ENCODE results near the gene NUDC.

NUDC gene

GRCh38 chr1:26949266-26949925 is 27.9 kb downstream of the NUDC start:
- no peak overlapping the region for H3K9ac ChIP-seq (ENCODE audit: low read length)
- no peak overlapping the region for H3K4me2 ChIP-seq (ENCODE audit: low read length)
- H4K8ac ChIP-seq (ENCODE audit: low read depth, low read length) = no peak overlapping the region
- no peak overlapping the region for H2AK5ac ChIP-seq (ENCODE audit: low read length)
- no peaks in the 10 kb centered on the region for H3K27me3 ChIP-seq (ENCODE audit: insufficient read depth, low read length, poor library complexity)
- H4K5ac ChIP-seq (ENCODE audit: low read length) = no peak overlapping the region
- H3K79me2 ChIP-seq (ENCODE audit: control insufficient read depth, insufficient read depth, low read length) = no peaks in the 10 kb centered on the region
- no peak overlapping the region for H2BK120ac ChIP-seq (ENCODE audit: low read depth, low read length)
- peaks cover 8% of the 10 kb centered on the region for H3K36me3 ChIP-seq (ENCODE audit: control insufficient read depth, insufficient read depth, low read length)
- no peak overlapping the region for H2BK15ac ChIP-seq (replicated peaks; ENCODE audit: low read depth)
- no peak overlapping the region for H2BK5ac ChIP-seq (ENCODE audit: low read length)
- H3K27ac ChIP-seq (ENCODE audit: low read depth, low read length) = no peak overlapping the region
- H3K18ac ChIP-seq (ENCODE audit: low read length) = no peak overlapping the region
- no peak overlapping the region for H3K4me3 ChIP-seq (ENCODE audit: low read length)
- no peak overlapping the region for H3K56ac ChIP-seq (ENCODE audit: low read length)
- no CpG with 5 or more reads among the region's 1 CpG for WGBS (ENCODE audit: extremely low coverage, insufficient coverage, low lambda C conversion rate)
- DNase-seq = no peak
- H3K4ac ChIP-seq (ENCODE audit: low read depth, low read length) = no peak overlapping the region
- no peak overlapping the region for H3K23ac ChIP-seq (ENCODE audit: low read length)
- no peaks in the 10 kb centered on the region for H3K4me1 ChIP-seq (ENCODE audit: control insufficient read depth, low read depth, low read length)
- no peaks in the 10 kb centered on the region for H3K79me1 ChIP-seq (ENCODE audit: low read length)

- Histone ChIP-seq H3K27ac (ENCODE audit: low read depth, low read length) (no peak overlapping the region), H3K4me2 (ENCODE audit: low read length) (no peak overlapping the region), H3K4me3 (ENCODE audit: low read length) (no peak overlapping the region), H3K79me1 (ENCODE audit: low read length) (no peaks in the 10 kb centered on the region), H2BK120ac (ENCODE audit: low read depth, low read length) (no peak overlapping the region), H3K36me3 (ENCODE audit: control insufficient read depth, insufficient read depth, low read length) (peaks cover 8% of the 10 kb centered on the region), H3K79me2 (ENCODE audit: control insufficient read depth, insufficient read depth, low read length) (no peaks in the 10 kb centered on the region), H4K5ac (ENCODE audit: low read length) (no peak overlapping the region), H3K4ac (ENCODE audit: low read depth, low read length) (no peak overlapping the region), H3K56ac (ENCODE audit: low read length) (no peak overlapping the region), H3K9ac (ENCODE audit: low read length) (no peak overlapping the region), H4K8ac (ENCODE audit: low read depth, low read length) (no peak overlapping the region), H3K23ac (ENCODE audit: low read length) (no peak overlapping the region), H2AK5ac (ENCODE audit: low read length) (no peak overlapping the region), H2BK5ac (ENCODE audit: low read length) (no peak overlapping the region), H3K27me3 (ENCODE audit: insufficient read depth, low read length, poor library complexity) (no peaks in the 10 kb centered on the region), H2BK15ac (replicated peaks; ENCODE audit: low read depth) (no peak overlapping the region), H3K18ac (ENCODE audit: low read length) (no peak overlapping the region), H3K4me1 (ENCODE audit: control insufficient read depth, low read depth, low read length) (no peaks in the 10 kb centered on the region)
- DNase-seq = no peak
- no CpG with 5 or more reads among the region's 3 CpGs for WGBS (ENCODE audit: extremely low coverage, insufficient coverage, low lambda C conversion rate)
These were observed 28.4 kb downstream of the NUDC start for GRCh38 chr1:26949926-26950319.

GRCh38 chr1:26950602-26951001 is 29.1 kb downstream of the NUDC start:
- Histone ChIP-seq H3K9ac (ENCODE audit: low read length) (no peak overlapping the region), H3K23ac (ENCODE audit: low read length) (no peak overlapping the region), H3K4me3 (ENCODE audit: low read length) (no peak overlapping the region), H4K8ac (ENCODE audit: low read depth, low read length) (no peak overlapping the region), H3K36me3 (ENCODE audit: control insufficient read depth, insufficient read depth, low read length) (peaks cover 7% of the 10 kb centered on the region), H3K27ac (ENCODE audit: low read depth, low read length) (no peak overlapping the region), H3K56ac (ENCODE audit: low read length) (no peak overlapping the region), H3K18ac (ENCODE audit: low read length) (no peak overlapping the region), H2BK120ac (ENCODE audit: low read depth, low read length) (no peak overlapping the region), H2BK15ac (replicated peaks; ENCODE audit: low read depth) (no peak overlapping the region), H3K79me1 (ENCODE audit: low read length) (no peaks in the 10 kb centered on the region), H3K27me3 (ENCODE audit: insufficient read depth, low read length, poor library complexity) (no peaks in the 10 kb centered on the region), H2BK5ac (ENCODE audit: low read length) (no peak overlapping the region), H4K5ac (ENCODE audit: low read length) (no peak overlapping the region), H3K79me2 (ENCODE audit: control insufficient read depth, insufficient read depth, low read length) (no peaks in the 10 kb centered on the region), H2AK5ac (ENCODE audit: low read length) (no peak overlapping the region), H3K4me2 (ENCODE audit: low read length) (no peak overlapping the region), H3K4ac (ENCODE audit: low read depth, low read length) (no peak overlapping the region), H3K4me1 (ENCODE audit: control insufficient read depth, low read depth, low read length) (no peaks in the 10 kb centered on the region)
- DNase-seq = no peak
- no CpG with 5 or more reads among the region's 8 CpGs for WGBS (ENCODE audit: extremely low coverage, insufficient coverage, low lambda C conversion rate)

- WGBS (ENCODE audit: extremely low coverage, insufficient coverage, low lambda C conversion rate) = no CpG with 5 or more reads among the region's 14 CpGs
- H4K5ac ChIP-seq (ENCODE audit: low read length) = no peak overlapping the region
- no peaks in the 10 kb centered on the region for H3K4me1 ChIP-seq (ENCODE audit: control insufficient read depth, low read depth, low read length)
- no peaks in the 10 kb centered on the region for H3K79me2 ChIP-seq (ENCODE audit: control insufficient read depth, insufficient read depth, low read length)
- no peak overlapping the region for H3K4me2 ChIP-seq (ENCODE audit: low read length)
- H2AK5ac ChIP-seq (ENCODE audit: low read length) = no peak overlapping the region
- no peak for DNase-seq
- H2BK5ac ChIP-seq (ENCODE audit: low read length) = no peak overlapping the region
- H3K9ac ChIP-seq (ENCODE audit: low read length) = no peak overlapping the region
- no peaks in the 10 kb centered on the region for H3K79me1 ChIP-seq (ENCODE audit: low read length)
- H3K27ac ChIP-seq (ENCODE audit: low read depth, low read length) = no peak overlapping the region
- no peak overlapping the region for H3K56ac ChIP-seq (ENCODE audit: low read length)
- no peak overlapping the region for H4K8ac ChIP-seq (ENCODE audit: low read depth, low read length)
- H2BK15ac ChIP-seq (replicated peaks; ENCODE audit: low read depth) = no peak overlapping the region
- no peak overlapping the region for H2BK120ac ChIP-seq (ENCODE audit: low read depth, low read length)
- no peak overlapping the region for H3K4me3 ChIP-seq (ENCODE audit: low read length)
- H3K36me3 ChIP-seq (ENCODE audit: control insufficient read depth, insufficient read depth, low read length) = peaks cover 2% of the 10 kb centered on the region
- H3K4ac ChIP-seq (ENCODE audit: low read depth, low read length) = no peak overlapping the region
- H3K23ac ChIP-seq (ENCODE audit: low read length) = no peak overlapping the region
- no peaks in the 10 kb centered on the region for H3K27me3 ChIP-seq (ENCODE audit: insufficient read depth, low read length, poor library complexity)
- H3K18ac ChIP-seq (ENCODE audit: low read length) = no peak overlapping the region
These were observed 29.7 kb downstream of the NUDC start for GRCh38 chr1:26951216-26951615.

GRCh38 chr1:26951821-26952497 is 30.4 kb downstream of the NUDC start:
- H3K79me1 ChIP-seq (ENCODE audit: low read length) = no peaks in the 10 kb centered on the region
- no peaks in the 10 kb centered on the region for H3K36me3 ChIP-seq (ENCODE audit: control insufficient read depth, insufficient read depth, low read length)
- no peak overlapping the region for H4K8ac ChIP-seq (ENCODE audit: low read depth, low read length)
- no peaks in the 10 kb centered on the region for H3K79me2 ChIP-seq (ENCODE audit: control insufficient read depth, insufficient read depth, low read length)
- H3K18ac ChIP-seq (ENCODE audit: low read length) = no peak overlapping the region
- H3K4me2 ChIP-seq (ENCODE audit: low read length) = no peak overlapping the region
- H3K56ac ChIP-seq (ENCODE audit: low read length) = no peak overlapping the region
- no peak overlapping the region for H4K5ac ChIP-seq (ENCODE audit: low read length)
- H3K9ac ChIP-seq (ENCODE audit: low read length) = no peak overlapping the region
- H3K4me1 ChIP-seq (ENCODE audit: control insufficient read depth, low read depth, low read length) = no peaks in the 10 kb centered on the region
- H3K4ac ChIP-seq (ENCODE audit: low read depth, low read length) = no peak overlapping the region
- no CpG with 5 or more reads among the region's 24 CpGs for WGBS (ENCODE audit: extremely low coverage, insufficient coverage, low lambda C conversion rate)
- H2BK120ac ChIP-seq (ENCODE audit: low read depth, low read length) = no peak overlapping the region
- no peaks in the 10 kb centered on the region for H3K27me3 ChIP-seq (ENCODE audit: insufficient read depth, low read length, poor library complexity)
- no peak for DNase-seq
- no peak overlapping the region for H3K4me3 ChIP-seq (ENCODE audit: low read length)
- H3K23ac ChIP-seq (ENCODE audit: low read length) = no peak overlapping the region
- no peak overlapping the region for H3K27ac ChIP-seq (ENCODE audit: low read depth, low read length)
- H2BK15ac ChIP-seq (replicated peaks; ENCODE audit: low read depth) = no peak overlapping the region
- H2AK5ac ChIP-seq (ENCODE audit: low read length) = no peak overlapping the region
- no peak overlapping the region for H2BK5ac ChIP-seq (ENCODE audit: low read length)

GRCh38 chr1:26953374-26953773 is 31.8 kb downstream of the NUDC start:
- Histone ChIP-seq H2AK5ac (ENCODE audit: low read length) (no peak overlapping the region), H2BK15ac (replicated peaks; ENCODE audit: low read depth) (no peak overlapping the region), H3K27ac (ENCODE audit: low read depth, low read length) (no peak overlapping the region), H3K56ac (ENCODE audit: low read length) (no peak overlapping the region), H3K79me2 (ENCODE audit: control insufficient read depth, insufficient read depth, low read length) (no peaks in the 10 kb centered on the region), H3K27me3 (ENCODE audit: insufficient read depth, low read length, poor library complexity) (no peaks in the 10 kb centered on the region), H3K36me3 (ENCODE audit: control insufficient read depth, insufficient read depth, low read length) (no peaks in the 10 kb centered on the region), H2BK120ac (ENCODE audit: low read depth, low read length) (no peak overlapping the region), H3K4ac (ENCODE audit: low read depth, low read length) (no peak overlapping the region), H3K4me1 (ENCODE audit: control insufficient read depth, low read depth, low read length) (no peaks in the 10 kb centered on the region), H3K18ac (ENCODE audit: low read length) (no peak overlapping the region), H3K23ac (ENCODE audit: low read length) (no peak overlapping the region), H4K5ac (ENCODE audit: low read length) (no peak overlapping the region), H3K9ac (ENCODE audit: low read length) (no peak overlapping the region), H2BK5ac (ENCODE audit: low read length) (no peak overlapping the region), H3K4me2 (ENCODE audit: low read length) (no peak overlapping the region), H3K4me3 (ENCODE audit: low read length) (no peak overlapping the region), H4K8ac (ENCODE audit: low read depth, low read length) (no peak overlapping the region), H3K79me1 (ENCODE audit: low read length) (no peaks in the 10 kb centered on the region)
- WGBS (ENCODE audit: extremely low coverage, insufficient coverage, low lambda C conversion rate) = no CpG with 5 or more reads among the region's 5 CpGs
- no peak for DNase-seq
